ENCODE measurements around the gene ZNF827. TPM values are rescaled to one million over a fixed set of nuclear protein-coding genes. Genes with fewer than 3 reads are reported as not detected.

The ZNF827 gene
- total and polyA plus RNA-seq, 2 experiments from 2014 or later, result 20.3 to 33.1 TPM

DNA sequence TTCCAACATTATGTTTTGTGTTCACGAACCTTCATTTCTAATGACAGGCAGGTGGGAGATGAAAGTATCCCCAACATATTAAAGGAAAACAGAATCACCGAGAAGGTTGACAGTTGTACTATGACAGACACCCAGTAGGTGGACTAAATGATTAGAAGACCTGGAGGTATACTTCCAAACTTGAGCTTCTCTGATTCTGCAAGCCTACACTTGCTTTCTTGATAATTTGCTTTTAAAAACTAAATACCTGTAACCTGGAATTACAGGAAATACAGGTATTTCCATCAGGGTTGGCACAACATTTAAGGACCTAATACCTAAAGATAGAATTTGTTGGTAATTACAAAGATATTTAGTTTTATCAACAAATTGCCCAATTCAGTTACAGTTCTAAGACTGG, 215.3 kb downstream of the ZNF827 start (continued):
- TF ChIP-seq CTCF (conservative IDR thresholded peaks at IDR 0.05; ENCODE audit: low read depth in 2 of 2) (no peak), POLR2AphosphoS5 (IDR thresholded peaks at IDR 0.05; ENCODE audit: low read depth) (no peak), CREB1 (CRISPR knock-in tag; IDR thresholded peaks at IDR 0.05; ENCODE audit: low read depth) (no peak), STAT1 (IDR thresholded peaks at IDR 0.05; ENCODE audit: unreplicated experiment) (no peak)

- Mint-ChIP-seq H3K4me1 (peaks cover 6% of the 10 kb centered on the region; the same call in 2 of the 3 replicates), H3K27me3 (ENCODE audit: insufficient read depth, low read depth, poor library complexity) (peaks cover 2% of the 10 kb centered on the region), H3K9me3 (peaks cover 16% of the 10 kb centered on the region), H3K4me3 (no peak overlapping the region), H3K27ac (no peak overlapping the region), H3K36me3 (ENCODE audit: low read depth) (peaks cover 16% of the 10 kb centered on the region)
- Histone ChIP-seq H3K27ac (ENCODE audit: low read depth) (no peak overlapping the region), H3K36me3 (ENCODE audit: insufficient read depth) (no peaks in the 10 kb centered on the region), H3K79me2 (replicated peaks; ENCODE audit: insufficient read depth) (no peaks in the 10 kb centered on the region), H3K9me2 (ENCODE audit: insufficient read depth) (peaks cover 3% of the 10 kb centered on the region; the same call in 1 of the 2 replicates), H4K20me1 (replicated peaks; ENCODE audit: insufficient read depth) (no peaks in the 10 kb centered on the region), H3K4me2 (no peak overlapping the region), H3K4me3 (no peak overlapping the region), H3K27me3 (ENCODE audit: insufficient read depth) (no peaks in the 10 kb centered on the region), H2AFZ (no peak overlapping the region), H3K4me1 (ENCODE audit: insufficient read depth) (peaks cover 9% of the 10 kb centered on the region; the same call in 1 of the 2 replicates), H3F3A (replicated peaks; ENCODE audit: low read depth) (0 out of 2 replicates have a peak, but pooled peaks cover 3% of the 10 kb centered on the region)
- DNase-seq (ENCODE audit: low spot score) (no peak), ATAC-seq (no peak)
- no peak for TF ChIP-seq ZNF331 (CRISPR knock-in tag; IDR thresholded peaks at IDR 0.05; ENCODE audit: low read depth)
- TF ChIP-seq NANOG (IDR thresholded peaks at IDR 0.05; ENCODE audit: borderline replicate concordance), result no peak
- TF ChIP-seq STAT1 (IDR thresholded peaks at IDR 0.05; ENCODE audit: unreplicated experiment), result no peak
- TF ChIP-seq JUNB (IDR thresholded peaks at IDR 0.05; ENCODE audit: unreplicated experiment), result no peak
- TF ChIP-seq EZH2phosphoT487 (IDR thresholded peaks at IDR 0.05; ENCODE audit: unreplicated experiment), result no peak
- TF ChIP-seq ZNF114 (CRISPR knock-in tag; IDR thresholded peaks at IDR 0.05), result no peak
- no peak for TF ChIP-seq EZH2 (IDR thresholded peaks at IDR 0.05; ENCODE audit: low read depth, unreplicated experiment)
- TF ChIP-seq ZNF462 (CRISPR knock-in tag; IDR thresholded peaks at IDR 0.05), result no peak
- no peak for TF ChIP-seq ETS1 (IDR thresholded peaks at IDR 0.05)
- TF ChIP-seq CTCF (conservative IDR thresholded peaks at IDR 0.05; ENCODE audit: low read depth in 2 of 2), result no peak
- no peak for TF ChIP-seq CREB1 (CRISPR knock-in tag; IDR thresholded peaks at IDR 0.05; ENCODE audit: low read depth)
- no peak for TF ChIP-seq POLR2AphosphoS5 (IDR thresholded peaks at IDR 0.05; ENCODE audit: low read depth)
Observed at GRCh38 chr4:145722561-145722960, 216.1 kb downstream of the ZNF827 start.

Measured in GM23338 (cell line).